ENCODE results near the gene ART3. TPM values are rescaled to one million over a fixed set of nuclear protein-coding genes. Genes with fewer than 3 reads are reported as not detected.

The ART3 gene
- total and polyA plus RNA-seq, 9 of the 15 experiments (the other 6 are each of a cell fraction or from before 2014, with no cell fraction given) = 0.69 to 1.4 (median 1.1) TPM; not detected in 1

GRCh38 chr4:76090241-76090691 is 15.8 kb downstream of the ART3 start (continued):
- TF ChIP-seq ZNF384 (IDR thresholded peaks at IDR 0.05; ENCODE audit: low read depth, low read length) = no peak
- TF ChIP-seq GABPB1 (CRISPR knock-in tag; IDR thresholded peaks at IDR 0.05) = 0 out of 2 replicates have a peak, but pooled peaks have one; percentile 9
- no peak for TF ChIP-seq DEAF1 (CRISPR knock-in tag; IDR thresholded peaks at IDR 0.05)
- no peak for TF ChIP-seq FIP1L1 (IDR thresholded peaks at IDR 0.05; ENCODE audit: low read depth, low read length, poor library complexity, severe bottlenecking)
- TF ChIP-seq BDP1 (IDR thresholded peaks at IDR 0.05; ENCODE audit: insufficient read depth, insufficient read length) = no peak
- no peak for TF ChIP-seq ZNF347 (CRISPR knock-in tag; IDR thresholded peaks at IDR 0.05; ENCODE audit: low read depth)
- no peak for TF ChIP-seq PATZ1 (CRISPR knock-in tag; IDR thresholded peaks at IDR 0.05; ENCODE audit: borderline replicate concordance)
- TF ChIP-seq ZFP36 (IDR thresholded peaks at IDR 0.05; ENCODE audit: low read depth, low read length, partially characterized antibody) = no peak
- TF ChIP-seq ZHX1 (conservative IDR thresholded peaks at IDR 0.05; ENCODE audit: low read length) = no peak
- TF ChIP-seq STAT5A (IDR thresholded peaks at IDR 0.05; ENCODE audit: borderline replicate concordance, low read length) = no peak
- no peak for TF ChIP-seq ZNF75A (CRISPR knock-in tag; IDR thresholded peaks at IDR 0.05)
- no peak for TF ChIP-seq HNRNPK (IDR thresholded peaks at IDR 0.05; ENCODE audit: low read depth, low read length, poor library complexity, severe bottlenecking)
- TF ChIP-seq ZNF277 (CRISPR knock-in tag; IDR thresholded peaks at IDR 0.05; ENCODE audit: borderline replicate concordance) = no peak
- no peak for TF ChIP-seq ZBTB5 (IDR thresholded peaks at IDR 0.05)
- no peak for TF ChIP-seq ZNF253 (CRISPR knock-in tag; conservative IDR thresholded peaks at IDR 0.05)
- no peak for TF ChIP-seq ZNF780A (CRISPR knock-in tag; IDR thresholded peaks at IDR 0.05)
- no peak for TF ChIP-seq POU5F1 (IDR thresholded peaks at IDR 0.05; ENCODE audit: borderline replicate concordance, low read depth, low read length, partially characterized antibody)
